HepG2 (cell line): Measurements from ENCODE around the gene TPM1. TPM values are rescaled to one million over a fixed set of nuclear protein-coding genes. Genes with fewer than 3 reads are reported as not detected.

Experiments used
- ATAC-seq: fragments of 200-7000 bp; cut with Tn5 transposase; 3 replicates; pipeline ENCODE4 v1.9.1; 2020; ENCODE audit warnings: mild to moderate bottlenecking, moderate library complexity
- BruUV-seq: library from RNA; stranded (reverse); fragments of 400-500 nt; replicated peaks from 2 replicates; lab custom pipeline; 2021; lab: Mats Ljungman, UMichigan
- CTCF ChIA-PET: fragments of 300-600 bp; formaldehyde crosslinking; extraction: SDS; loops from one replicate; lab custom pipeline; 2021; ENCODE audit warnings: low total read pairs, inconsistent platforms, low intra/inter-chr PET ratio; lab: Yijun Ruan, JAX
- POLR2A ChIA-PET: fragments of 350-600 bp; sonication (Branson Sonifier 250); formaldehyde crosslinking; loops from one replicate; lab custom pipeline; 2020; ENCODE audit warnings: antibody characterized with exemption, inconsistent platforms; lab: Yijun Ruan, JAX
- DNase-seq: peaks from one replicate; pipeline ENCODE4 v3.0.0-alpha.2; 2015; ENCODE audit warnings: low spot score
- FAIRE-seq: peaks from 3 replicates; lab custom pipeline; 2011; peaks lifted over from hg19 to GRCh38; lab: Jason Lieb, UNC
- H2AFZ ChIP-seq: one replicate; pipeline ENCODE4 v1.6.1; 2011; ENCODE audit warnings: low read length, inconsistent platforms
- H3K27ac ChIP-seq: fragments of 300-600 bp; 3 replicates; pipeline ENCODE4 v1.8.0; 2011; ENCODE audit warnings: mixed run types, mild to moderate bottlenecking, mixed read lengths, low read length, inconsistent platforms; ENCODE audit not compliant: insufficient read depth; ENCODE audit errors: extremely low read length
- H3K27me3 ChIP-seq, 2 experiments: fragments of 200-600 bp in 1 of 2; 2 replicates in 1 of 2; 3 replicates in 1 of 2; pipeline versions ENCODE4 v1.6.0 to v1.8.0; 2011; ENCODE audit warnings: low read length in 2 of 2, mild to moderate bottlenecking in 2 of 2, moderate library complexity in 2 of 2, inconsistent platforms in 1 of 2; ENCODE audit not compliant: insufficient read depth in 2 of 2, control insufficient read depth in 1 of 2
- H3K36me3 ChIP-seq, 2 experiments: fragments of 200-600 bp in 1 of 2; replicated peaks in 1 of 2; 2 replicates in 1 of 2; 3 replicates in 1 of 2; pipeline versions ENCODE4 v1.5.1 to v1.8.0; 2011; ENCODE audit warnings: low read length in 2 of 2, inconsistent platforms in 1 of 2; ENCODE audit not compliant: insufficient read depth in 2 of 2, control insufficient read depth in 1 of 2
- H3K4me1 ChIP-seq: 2 replicates; pipeline ENCODE4 v1.5.1; 2012; ENCODE audit warnings: low read length, inconsistent platforms; ENCODE audit not compliant: insufficient read depth
- H3K4me2 ChIP-seq: 2 replicates; pipeline ENCODE4 v1.6.0; 2011; ENCODE audit warnings: low read depth, low read length, inconsistent platforms
- H3K4me3 ChIP-seq, 3 experiments: fragments of 200-600 bp in 1 of 3; sonication (generic), shearing (Covaris generic) in 1 of 3; replicated peaks in 1 of 3; 2 replicates each; pipeline ENCODE4 v1.5.1; 2011 to 2016; ENCODE audit warnings: low read length in 3 of 3, inconsistent platforms in 2 of 3, low read depth in 2 of 3, mild to moderate bottlenecking in 2 of 3, control low read depth in 1 of 3, mixed read lengths in 1 of 3; ENCODE audit not compliant: insufficient read depth in 1 of 3
- H3K79me2 ChIP-seq: one replicate; pipeline ENCODE4 v1.6.1; 2011; ENCODE audit warnings: low read length, inconsistent platforms; ENCODE audit not compliant: insufficient read depth
- H3K9ac ChIP-seq: 2 replicates; pipeline ENCODE4 v1.6.0; 2011; ENCODE audit warnings: mild to moderate bottlenecking, low read depth, low read length, inconsistent platforms; ENCODE audit not compliant: insufficient read depth
- H3K9me3 ChIP-seq: 2 replicates; pipeline ENCODE4 v1.5.1; 2012; ENCODE audit warnings: mild to moderate bottlenecking, low read length
- H4K20me1 ChIP-seq: 2 replicates; pipeline ENCODE4 v1.6.0; 2011; ENCODE audit warnings: inconsistent platforms, mild to moderate bottlenecking, low read length, moderate library complexity; ENCODE audit not compliant: insufficient read depth
- BCL6 ChIP-seq: IDR thresholded peaks from 2 replicates; pipeline ENCODE4 v1.6.1; 2016; ENCODE audit warnings: missing genetic modification reagents, missing compliant biosample characterization
- CTCF ChIP-seq: sonication (generic); formaldehyde crosslinking; IDR thresholded peaks from 2 replicates; pipeline ENCODE4 v1.5.0; 2020; ENCODE audit warnings: mild to moderate bottlenecking, missing genetic modification reagents, moderate library complexity
- UBTF ChIP-seq: sonication (generic); formaldehyde crosslinking; IDR thresholded peaks from 2 replicates; pipeline ENCODE4 v1.4.0; 2020; ENCODE audit warnings: mild to moderate bottlenecking, missing genetic modification reagents
- ZBTB33 ChIP-seq: sonication (generic); formaldehyde crosslinking; IDR thresholded peaks from 2 replicates; pipeline ENCODE4 v1.4.0; 2020; ENCODE audit warnings: missing genetic modification reagents
- ZFP36L1 ChIP-seq: sonication (generic); formaldehyde crosslinking; IDR thresholded peaks from 2 replicates; pipeline ENCODE4 v1.8.0; 2022; ENCODE audit warnings: mild to moderate bottlenecking, missing genetic modification reagents, moderate library complexity
- ZNF326 ChIP-seq: sonication (generic); formaldehyde crosslinking; IDR thresholded peaks from 2 replicates; pipeline ENCODE4 v1.4.0; 2020; ENCODE audit warnings: missing genetic modification reagents, borderline replicate concordance
- ZNF460 ChIP-seq: sonication (generic); formaldehyde crosslinking; IDR thresholded peaks from 2 replicates; pipeline ENCODE4 v1.5.1; 2020; ENCODE audit warnings: missing genetic modification reagents, mild to moderate bottlenecking, borderline replicate concordance
- WGBS: methylation state at CpG from one replicate; pipeline ENCODE4 v1.1.6; 2017; ENCODE audit warnings: low lambda C conversion rate; 5-methylcytosine and 5-hydroxymethylcytosine counted together
- in situ Hi-C: cut with HindIII; loops from 2 replicates; pipeline ENCODE4 v1.10.0; 2017; ENCODE audit warnings: low pct_unique_long_range_greater_than_20kb; ENCODE audit not compliant: extremely low pct_ligation_motif_present
- intact Hi-C: fragments of 100-400 bp; cut with micrococcal nuclease; formaldehyde crosslinking; loops from one replicate; pipeline ENCODE4 v1.10.0; 2022; ENCODE audit not compliant: unreplicated experiment
- polyA plus RNA-seq, 8 experiments: library from polyadenylated mRNA; depleted of rRNA in 3 of 8; stranded (reverse) in 7 of 8; unstranded in 1 of 8; fragments of >200 nt; fragmentation: Illumina TruSeq in 4 of 8; extraction: Trizol in 4 of 8; gene quantifications; 2 replicates each; pipeline versions ENCODE4 v1.2.1 to v1.2.3, GENCODE V29; 2011 to 2016; ENCODE audit warnings: low read depth in 4 of 8, missing spikeins in 1 of 8, mixed read lengths in 1 of 8; ENCODE audit not compliant: insufficient read depth in 1 of 8
- total RNA-seq, 5 experiments: library from RNA; depleted of rRNA; stranded (reverse); fragments of >200 nt; fragmentation: Illumina TruSeq; extraction: Trizol; gene quantifications; 2 replicates each; pipeline ENCODE4 v1.2.3, GENCODE V29; 2016; ENCODE audit warnings: low read depth in 1 of 5

Gene TPM1
- total and polyA plus RNA-seq, 2 of the 13 experiments (the other 11 are each of a cell fraction or from before 2014, with no cell fraction given): 98.9 to 109 TPM

- H3K27me3 ChIP-seq: no peaks in the 10 kb centered on the region
- 0 out of 2 replicates have a peak, but pooled peaks have one; percentile 13 for TF ChIP-seq BCL6 (CRISPR knock-in tag)
- TF ChIP-seq ZNF460 (CRISPR knock-in tag): no peak
- no peak for TF ChIP-seq ZFP36L1 (CRISPR knock-in tag)
- no peak for TF ChIP-seq CTCF (CRISPR knock-in tag)
- no peak for TF ChIP-seq ZBTB33
- TF ChIP-seq UBTF (CRISPR knock-in tag): no peak
- no peak for TF ChIP-seq ZNF326 (CRISPR knock-in tag)
- TF ChIP-seq, all 625 proteins: peak for 1
- no peaks in the 10 kb centered on the region for H3K79me2 ChIP-seq
- H3K27ac ChIP-seq: no peak overlapping the region
- no peak overlapping the region for H2AFZ ChIP-seq
- H3K9ac ChIP-seq: no peak overlapping the region
- H3K36me3 ChIP-seq: no peaks in the 10 kb centered on the region
- no peaks in the 10 kb centered on the region for H4K20me1 ChIP-seq
- H3K4me3 ChIP-seq: no peak overlapping the region
- FAIRE-seq (no peak), DNase-seq (no peak), ATAC-seq (no peak)
- in situ Hi-C loops (no loop called here), intact Hi-C loops (no loop called here)
- no TSS peak for BruUV-seq
- H3K4me1 ChIP-seq: peaks cover 92% of the 10 kb centered on the region
- WGBS: 90% methylated on average over 1 of the region's 1 CpG
- H3K4me2 ChIP-seq: no peak overlapping the region
- CTCF ChIA-PET: no interaction called here
- POLR2A ChIA-PET: interaction anchor here (0.8 kb wide), 1 partner anchor 36 kb away, joined by 3 read pairs; no protein-coding TSS in a partner anchor
- H3K9me3 ChIP-seq: no peaks in the 10 kb centered on the region
These were observed 42.3 kb downstream of the TPM1 start for GRCh38 chr15:63084806-63085205.
